Measurements from ENCODE around the gene PSRC1. TPM values are rescaled to one million over a fixed set of nuclear protein-coding genes. Genes with fewer than 3 reads are reported as not detected.

The PSRC1 gene
- total and polyA plus RNA-seq, 2 donors (not counting 3 experiments of a cell fraction or from before 2014, with no cell fraction given): 25.0 to 29.3 TPM

- FAIRE-seq (no peak), DNase-seq (ENCODE audit: low read depth, low spot score) (no peak)
- peaks cover 12 to 17% of the 10 kb centered on the region in 2 experiments for H3K27me3 ChIP-seq (ENCODE audit: control insufficient read depth in 2 of 2, insufficient read depth in 2 of 2, low read length in 2 of 2)
- H3K79me2 ChIP-seq (ENCODE audit: control insufficient read depth, insufficient read depth, low read length): no peaks in the 10 kb centered on the region
- no peaks in the 10 kb centered on the region for H3K4me1 ChIP-seq (ENCODE audit: control insufficient read depth, extremely low read depth, insufficient read depth, low read length)
- no peak overlapping the region for H3K9ac ChIP-seq (replicated peaks; ENCODE audit: extremely low read depth, insufficient read depth, low read length)
- no peak overlapping the region for H3K4me2 ChIP-seq (ENCODE audit: insufficient read depth, low read length)
- no TSS peak for BruUV-seq (replicated peaks)
- H3K36me3 ChIP-seq (ENCODE audit: control insufficient read depth in 2 of 2, extremely low read depth in 1 of 2, insufficient read depth in 2 of 2, low read length in 2 of 2): peaks cover 22 to 35% of the 10 kb centered on the region in 2 experiments
- TF ChIP-seq EZH2 (IDR thresholded peaks at IDR 0.05; ENCODE audit: borderline replicate concordance, low read depth, low read length, severe bottlenecking): no peak
- no peak for TF ChIP-seq GATA2 (IDR thresholded peaks at IDR 0.05; ENCODE audit: insufficient read depth, insufficient read length, low read depth, low read length)
- TF ChIP-seq, protein P1, sequence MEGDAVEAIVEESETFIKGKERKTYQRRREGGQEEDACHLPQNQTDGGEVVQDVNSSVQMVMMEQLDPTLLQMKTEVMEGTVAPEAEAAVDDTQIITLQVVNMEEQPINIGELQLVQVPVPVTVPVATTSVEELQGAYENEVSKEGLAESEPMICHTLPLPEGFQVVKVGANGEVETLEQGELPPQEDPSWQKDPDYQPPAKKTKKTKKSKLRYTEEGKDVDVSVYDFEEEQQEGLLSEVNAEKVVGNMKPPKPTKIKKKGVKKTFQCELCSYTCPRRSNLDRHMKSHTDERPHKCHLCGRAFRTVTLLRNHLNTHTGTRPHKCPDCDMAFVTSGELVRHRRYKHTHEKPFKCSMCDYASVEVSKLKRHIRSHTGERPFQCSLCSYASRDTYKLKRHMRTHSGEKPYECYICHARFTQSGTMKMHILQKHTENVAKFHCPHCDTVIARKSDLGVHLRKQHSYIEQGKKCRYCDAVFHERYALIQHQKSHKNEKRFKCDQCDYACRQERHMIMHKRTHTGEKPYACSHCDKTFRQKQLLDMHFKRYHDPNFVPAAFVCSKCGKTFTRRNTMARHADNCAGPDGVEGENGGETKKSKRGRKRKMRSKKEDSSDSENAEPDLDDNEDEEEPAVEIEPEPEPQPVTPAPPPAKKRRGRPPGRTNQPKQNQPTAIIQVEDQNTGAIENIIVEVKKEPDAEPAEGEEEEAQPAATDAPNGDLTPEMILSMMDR (IDR thresholded peaks at IDR 0.05; ENCODE audit: extremely low read depth in 1 of 2, insufficient read depth in 1 of 2, low read depth in 1 of 2, low read length in 2 of 2): no peak
- TF ChIP-seq POLR2AphosphoS5 (IDR thresholded peaks at IDR 0.05; ENCODE audit: insufficient read depth, low read depth, low read length): no peak
- TF ChIP-seq FOS (IDR thresholded peaks at IDR 0.05; ENCODE audit: borderline replicate concordance, insufficient read depth, low read length): no peak
- no peak for TF ChIP-seq POLR2A (IDR thresholded peaks at IDR 0.05; ENCODE audit: low read depth, low read length)
- TF ChIP-seq JUN (IDR thresholded peaks at IDR 0.05; ENCODE audit: borderline replicate concordance, insufficient read depth, insufficient read length, low read depth): no peak
- dilution Hi-C loops (cut with MboI; ENCODE audit: extremely low pct_ligation_motif_present, low sequenced_read_pairs): no loop called here
- H3K27ac ChIP-seq (ENCODE audit: insufficient read depth, low read depth, low read length): no peak overlapping the region
- CTCF ChIA-PET: interaction anchor here (1.0 to 4.8 kb wide), 6 partner anchors 9 to 294 kb away, joined by 3 to 41 read pairs (median 10); partner anchors contain the start of genes CELSR2 and SORT1
- no peaks in the 10 kb centered on the region for H4K20me1 ChIP-seq (replicated peaks; ENCODE audit: control insufficient read depth, extremely low read depth, insufficient read depth, low read length)
- POLR2A ChIA-PET: no interaction called here
- H3K4me3 ChIP-seq (replicated peaks in 1 of 3; ENCODE audit: insufficient read depth in 1 of 3, low read depth in 1 of 3, low read length in 3 of 3): no peak overlapping the region
- no peaks in the 10 kb centered on the region for H3K9me1 ChIP-seq (replicated peaks; ENCODE audit: control insufficient read depth, extremely low read depth, insufficient read depth, low read length)
- no peak overlapping the region for H2AFZ ChIP-seq (ENCODE audit: low read depth, low read length)
- no peaks in the 10 kb centered on the region for H3K9me3 ChIP-seq (replicated peaks; ENCODE audit: control insufficient read depth, insufficient read depth, low read length)
- intact Hi-C loops (cut with micrococcal nuclease): no loop called here
Observed at GRCh38 chr1:109238382-109238781, 44.6 kb downstream of the PSRC1 start.

Measured in endothelial cell of umbilical vein (primary cell).